Measurements from ENCODE around the gene RASSF5. TPM values are rescaled to one million over a fixed set of nuclear protein-coding genes. Genes with fewer than 3 reads are reported as not detected.

RASSF5 gene
- total and polyA plus RNA-seq, 4 donors, result 4.8 to 10.0 (median 5.5) TPM

- Histone ChIP-seq H3K36me3 (ENCODE audit: control insufficient read depth in 4 of 4, insufficient read depth in 3 of 4, low read depth in 1 of 4, low read length in 3 of 4) (no peaks in the 10 kb centered on the region), H3K27me3 (ENCODE audit: control insufficient read depth in 4 of 4, insufficient read depth in 4 of 4, low read length in 3 of 4) (no peaks in the 10 kb centered on the region), H3K27ac (ENCODE audit: low read depth in 1 of 2, low read length in 2 of 2) (no peak overlapping the region), H3K9ac (ENCODE audit: low read depth in 1 of 2, low read length in 2 of 2) (no peak overlapping the region), H3K4me3 (ENCODE audit: low read depth in 1 of 3, low read length in 3 of 3) (no peak overlapping the region), H3K9me3 (ENCODE audit: control insufficient read depth in 4 of 4, low read length in 3 of 4) (no peaks in the 10 kb centered on the region), H3K4me1 (ENCODE audit: control insufficient read depth in 4 of 4, insufficient read depth in 4 of 4, low read length in 3 of 4) (peaks cover 0 to 18% (median 5%) of the 10 kb centered on the region in 4 donors)
- peak; percentile 78 for DNase-seq (ENCODE audit: low spot score)
- 53% methylated on average over 22 of the region's 22 CpGs for WGBS
- TF ChIP-seq FOXA1 (IDR thresholded peaks at IDR 0.05) (no peak), GABPA (IDR thresholded peaks at IDR 0.05 in 1 of 2, conservative IDR thresholded peaks at IDR 0.05 in 1 of 2) (no peak), TAF1 (conservative IDR thresholded peaks at IDR 0.05) (no peak), FOXA2 (IDR thresholded peaks at IDR 0.05) (no peak), JUND (IDR thresholded peaks at IDR 0.05) (no peak), EGR1 (IDR thresholded peaks at IDR 0.05; ENCODE audit: low read depth in 2 of 2) (no peak), RAD21 (IDR thresholded peaks at IDR 0.05) (peak; percentile 98 to 99), MAX (IDR thresholded peaks at IDR 0.05) (no peak), HNF4A (conservative IDR thresholded peaks at IDR 0.05) (no peak), HNF4G (IDR thresholded peaks at IDR 0.05) (no peak), ATF3 (IDR thresholded peaks at IDR 0.05) (no peak), ZBTB33 (IDR thresholded peaks at IDR 0.05) (no peak), RXRA (IDR thresholded peaks at IDR 0.05) (peak in 1 of 2 donors; percentile 19), YY1 (IDR thresholded peaks at IDR 0.05) (no peak), NR2F2 (IDR thresholded peaks at IDR 0.05) (no peak)
- TF ChIP-seq, protein P1, sequence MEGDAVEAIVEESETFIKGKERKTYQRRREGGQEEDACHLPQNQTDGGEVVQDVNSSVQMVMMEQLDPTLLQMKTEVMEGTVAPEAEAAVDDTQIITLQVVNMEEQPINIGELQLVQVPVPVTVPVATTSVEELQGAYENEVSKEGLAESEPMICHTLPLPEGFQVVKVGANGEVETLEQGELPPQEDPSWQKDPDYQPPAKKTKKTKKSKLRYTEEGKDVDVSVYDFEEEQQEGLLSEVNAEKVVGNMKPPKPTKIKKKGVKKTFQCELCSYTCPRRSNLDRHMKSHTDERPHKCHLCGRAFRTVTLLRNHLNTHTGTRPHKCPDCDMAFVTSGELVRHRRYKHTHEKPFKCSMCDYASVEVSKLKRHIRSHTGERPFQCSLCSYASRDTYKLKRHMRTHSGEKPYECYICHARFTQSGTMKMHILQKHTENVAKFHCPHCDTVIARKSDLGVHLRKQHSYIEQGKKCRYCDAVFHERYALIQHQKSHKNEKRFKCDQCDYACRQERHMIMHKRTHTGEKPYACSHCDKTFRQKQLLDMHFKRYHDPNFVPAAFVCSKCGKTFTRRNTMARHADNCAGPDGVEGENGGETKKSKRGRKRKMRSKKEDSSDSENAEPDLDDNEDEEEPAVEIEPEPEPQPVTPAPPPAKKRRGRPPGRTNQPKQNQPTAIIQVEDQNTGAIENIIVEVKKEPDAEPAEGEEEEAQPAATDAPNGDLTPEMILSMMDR (IDR thresholded peaks at IDR 0.05; ENCODE audit: low read depth, low read length, missing input control), result peak; percentile 98
- TF ChIP-seq, protein P2, sequence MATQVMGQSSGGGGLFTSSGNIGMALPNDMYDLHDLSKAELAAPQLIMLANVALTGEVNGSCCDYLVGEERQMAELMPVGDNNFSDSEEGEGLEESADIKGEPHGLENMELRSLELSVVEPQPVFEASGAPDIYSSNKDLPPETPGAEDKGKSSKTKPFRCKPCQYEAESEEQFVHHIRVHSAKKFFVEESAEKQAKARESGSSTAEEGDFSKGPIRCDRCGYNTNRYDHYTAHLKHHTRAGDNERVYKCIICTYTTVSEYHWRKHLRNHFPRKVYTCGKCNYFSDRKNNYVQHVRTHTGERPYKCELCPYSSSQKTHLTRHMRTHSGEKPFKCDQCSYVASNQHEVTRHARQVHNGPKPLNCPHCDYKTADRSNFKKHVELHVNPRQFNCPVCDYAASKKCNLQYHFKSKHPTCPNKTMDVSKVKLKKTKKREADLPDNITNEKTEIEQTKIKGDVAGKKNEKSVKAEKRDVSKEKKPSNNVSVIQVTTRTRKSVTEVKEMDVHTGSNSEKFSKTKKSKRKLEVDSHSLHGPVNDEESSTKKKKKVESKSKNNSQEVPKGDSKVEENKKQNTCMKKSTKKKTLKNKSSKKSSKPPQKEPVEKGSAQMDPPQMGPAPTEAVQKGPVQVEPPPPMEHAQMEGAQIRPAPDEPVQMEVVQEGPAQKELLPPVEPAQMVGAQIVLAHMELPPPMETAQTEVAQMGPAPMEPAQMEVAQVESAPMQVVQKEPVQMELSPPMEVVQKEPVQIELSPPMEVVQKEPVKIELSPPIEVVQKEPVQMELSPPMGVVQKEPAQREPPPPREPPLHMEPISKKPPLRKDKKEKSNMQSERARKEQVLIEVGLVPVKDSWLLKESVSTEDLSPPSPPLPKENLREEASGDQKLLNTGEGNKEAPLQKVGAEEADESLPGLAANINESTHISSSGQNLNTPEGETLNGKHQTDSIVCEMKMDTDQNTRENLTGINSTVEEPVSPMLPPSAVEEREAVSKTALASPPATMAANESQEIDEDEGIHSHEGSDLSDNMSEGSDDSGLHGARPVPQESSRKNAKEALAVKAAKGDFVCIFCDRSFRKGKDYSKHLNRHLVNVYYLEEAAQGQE (IDR thresholded peaks at IDR 0.05), result no peak
Measured at GRCh38 chr1:206489980-206490770, 17.2 kb upstream of the RASSF5 start.
